H9 (cell line): ENCODE data around the gene MCCC1. TPM values are rescaled to one million over a fixed set of nuclear protein-coding genes. Genes with fewer than 3 reads are reported as not detected.

Experiments
- DNase-seq: peaks from one replicate; pipeline ENCODE4 v3.0.0-alpha.2; 2017
- H2AFZ ChIP-seq: one replicate; pipeline ENCODE4 v1.6.1; 2013; ENCODE audit warnings: mild to moderate bottlenecking, low read length, control low read depth, moderate library complexity
- H2AK5ac ChIP-seq: 2 replicates; pipeline ENCODE4 v1.6.1; 2013; ENCODE audit warnings: low read length, control low read depth, mixed read lengths; ENCODE audit not compliant: insufficient read length
- H2BK120ac ChIP-seq: one replicate; pipeline ENCODE4 v1.6.1; 2013; ENCODE audit warnings: low read depth, mild to moderate bottlenecking, low read length, control low read depth, inconsistent platforms; ENCODE audit not compliant: poor library complexity, severe bottlenecking
- H2BK12ac ChIP-seq: 2 replicates; pipeline ENCODE4 v1.6.1; 2013; ENCODE audit warnings: low read length, control low read depth, mixed read lengths, low read depth; ENCODE audit not compliant: insufficient read length
- H2BK15ac ChIP-seq: 2 replicates; pipeline ENCODE4 v1.6.1; 2013; ENCODE audit warnings: low read depth, low read length, control low read depth
- H2BK20ac ChIP-seq: one replicate; pipeline ENCODE4 v1.6.1; 2013; ENCODE audit warnings: low read depth, mild to moderate bottlenecking, low read length, control low read depth, inconsistent platforms; ENCODE audit not compliant: poor library complexity, severe bottlenecking
- H2BK5ac ChIP-seq: 2 replicates; pipeline ENCODE4 v1.6.1; 2013; ENCODE audit warnings: low read length, control low read depth, mixed read lengths; ENCODE audit not compliant: insufficient read length
- H3K14ac ChIP-seq: 2 replicates; pipeline ENCODE4 v1.6.1; 2013; ENCODE audit warnings: low read length, control low read depth; ENCODE audit not compliant: insufficient read depth
- H3K18ac ChIP-seq: 2 replicates; pipeline ENCODE4 v1.6.1; 2013; ENCODE audit warnings: low read depth, mild to moderate bottlenecking, mixed read lengths, low read length, control low read depth; ENCODE audit not compliant: insufficient read length
- H3K23ac ChIP-seq: 2 replicates; pipeline ENCODE4 v1.6.1; 2013; ENCODE audit warnings: low read length, control low read depth, mixed read lengths, low read depth; ENCODE audit not compliant: insufficient read length
- H3K23me2 ChIP-seq: 2 replicates; pipeline ENCODE4 v1.6.1; 2013; ENCODE audit warnings: low read depth, mild to moderate bottlenecking, mixed read lengths, low read length, control low read depth; ENCODE audit not compliant: insufficient read length, poor library complexity, severe bottlenecking
- H3K27ac ChIP-seq: 2 replicates; pipeline ENCODE4 v1.5.1; 2013; ENCODE audit warnings: low read length, control low read depth, mixed read lengths, low read depth; ENCODE audit not compliant: insufficient read length
- H3K27me3 ChIP-seq: 2 replicates; pipeline ENCODE4 v1.6.1; 2013; ENCODE audit warnings: low read length, control low read depth, inconsistent platforms; ENCODE audit not compliant: insufficient read depth
- H3K4ac ChIP-seq: 2 replicates; pipeline ENCODE4 v1.6.1; 2013; ENCODE audit warnings: low read depth, mild to moderate bottlenecking, control low read depth, inconsistent platforms, low read length, moderate library complexity
- H3K4me1 ChIP-seq: 2 replicates; pipeline ENCODE4 v1.6.1; 2013; ENCODE audit warnings: low read length, control low read depth, inconsistent platforms; ENCODE audit not compliant: insufficient read depth
- H3K4me2 ChIP-seq: 2 replicates; pipeline ENCODE4 v1.6.1; 2013; ENCODE audit warnings: low read length, control low read depth, mixed read lengths; ENCODE audit not compliant: insufficient read length, insufficient read depth
- H3K56ac ChIP-seq: 2 replicates; pipeline ENCODE4 v1.6.1; 2013; ENCODE audit warnings: low read depth, mild to moderate bottlenecking, mixed read lengths, low read length, control low read depth; ENCODE audit not compliant: insufficient read length
- H3K79me1 ChIP-seq: 2 replicates; pipeline ENCODE4 v1.6.1; 2013; ENCODE audit warnings: low read depth, mild to moderate bottlenecking, moderate library complexity, low read length, control low read depth, inconsistent platforms; ENCODE audit not compliant: insufficient read depth, poor library complexity, severe bottlenecking
- H3K79me2 ChIP-seq: 2 replicates; pipeline ENCODE4 v1.6.1; 2013; ENCODE audit warnings: low read length, control low read depth, inconsistent platforms; ENCODE audit not compliant: insufficient read depth
- H3K9ac ChIP-seq: 2 replicates; pipeline ENCODE4 v1.6.1; 2013; ENCODE audit warnings: low read length, control low read depth, mixed read lengths; ENCODE audit not compliant: insufficient read length; ENCODE audit errors: extremely low read depth
- H3K9me3 ChIP-seq: one replicate; pipeline ENCODE4 v1.6.1; 2013; ENCODE audit warnings: low read depth, low read length, inconsistent platforms; ENCODE audit not compliant: control insufficient read depth
- H3T11ph ChIP-seq: one replicate; pipeline ENCODE4 v1.6.1; 2013; ENCODE audit warnings: mild to moderate bottlenecking, low read length, control low read depth, inconsistent platforms
- H4K20me1 ChIP-seq: one replicate; pipeline ENCODE4 v1.6.1; 2013; ENCODE audit not compliant: control insufficient read depth, insufficient read length, insufficient read depth
- H4K5ac ChIP-seq: 2 replicates; pipeline ENCODE4 v1.6.1; 2013; ENCODE audit warnings: low read depth, mild to moderate bottlenecking, mixed read lengths, low read length, control low read depth; ENCODE audit not compliant: insufficient read length
- H4K8ac ChIP-seq: replicated peaks from 2 replicates; pipeline ENCODE4 v1.6.1; 2013; ENCODE audit warnings: low read length, control low read depth, mixed read lengths, low read depth; ENCODE audit not compliant: insufficient read length
- H4K91ac ChIP-seq: 2 replicates; pipeline ENCODE4 v1.6.1; 2013; ENCODE audit warnings: low read depth, mild to moderate bottlenecking, moderate library complexity, mixed read lengths, low read length, control low read depth; ENCODE audit not compliant: insufficient read length
- H3K27ac Mint-ChIP-seq, 3 experiments: 2 replicates in 2 of 3; 3 replicates in 1 of 3; pipeline ENCODE4 v1.8.0; 2020 to 2021; ENCODE audit warnings: mixed read lengths in 3 of 3, mild to moderate bottlenecking in 1 of 3, moderate library complexity in 1 of 3
- H3K27me3 Mint-ChIP-seq: 2 replicates; pipeline ENCODE4 v1.8.0; 2021; ENCODE audit warnings: low read depth, mild to moderate bottlenecking, moderate library complexity, mixed read lengths
- H3K36me3 Mint-ChIP-seq, 3 experiments: 2 replicates in 2 of 3; 3 replicates in 1 of 3; pipeline ENCODE4 v1.8.0; 2020 to 2021; ENCODE audit warnings: low read depth in 3 of 3, mixed read lengths in 3 of 3; ENCODE audit not compliant: insufficient read depth in 1 of 3
- H3K4me1 Mint-ChIP-seq, 2 experiments: 2 replicates each; pipeline ENCODE4 v1.8.0; 2020; ENCODE audit warnings: mixed read lengths in 2 of 2
- H3K4me3 Mint-ChIP-seq, 2 experiments: 2 replicates in 1 of 2; 3 replicates in 1 of 2; pipeline ENCODE4 v1.8.0; 2020 to 2021; ENCODE audit warnings: mild to moderate bottlenecking in 2 of 2, mixed read lengths in 2 of 2, moderate library complexity in 1 of 2
- H3K9me3 Mint-ChIP-seq, 2 experiments: 2 replicates in 1 of 2; 3 replicates in 1 of 2; pipeline ENCODE4 v1.8.0; 2020; ENCODE audit warnings: mild to moderate bottlenecking in 2 of 2, mixed read lengths in 2 of 2, moderate library complexity in 1 of 2
- CTCF ChIP-seq: fragments of 200-600 bp; sonication (generic); conservative IDR thresholded peaks from 3 replicates; pipeline ENCODE4 v1.8.0; 2021; ENCODE audit warnings: antibody characterized with exemption, mild to moderate bottlenecking
- WGBS: extraction: QIAGEN DNeasy Blood & Tissue Kit; methylation state at CpG from one replicate; pipeline ENCODE4 v1.1.7; 2013; ENCODE audit warnings: missing lambda C conversion rate, low lambda C conversion rate, mixed read lengths; ENCODE audit not compliant: insufficient read length; ENCODE audit errors: extremely low coverage; 5-methylcytosine and 5-hydroxymethylcytosine counted together
- total RNA-seq: library from RNA; stranded (reverse); gene quantifications from 2 replicates; pipeline ENCODE4 v1.2.1, GENCODE V29; 2021

Gene MCCC1
- total RNA-seq, 1 experiment from 2014 or later = 18.3 TPM

GRCh38 chr3:183132409-183132808, 33.1 kb upstream of the MCCC1 start:
- no peak overlapping the region for H4K5ac ChIP-seq
- H3K14ac ChIP-seq = no peak overlapping the region
- no peaks in the 10 kb centered on the region for H4K20me1 ChIP-seq
- H4K8ac ChIP-seq = no peak overlapping the region
- no peak overlapping the region for H2BK15ac ChIP-seq
- Mint-ChIP-seq H3K4me3 (no peak overlapping the region), H3K27ac (no peak overlapping the region), H3K27me3 (peaks cover 4% of the 10 kb centered on the region), H3K4me1 (peaks cover 8 to 13% of the 10 kb centered on the region in 2 experiments), H3K36me3 (peaks cover 4 to 22% (median 10%) of the 10 kb centered on the region in 3 experiments; a peak in 5 of 7 replicates), H3K9me3 (peaks cover 20 to 24% of the 10 kb centered on the region in 2 experiments)
- no peak overlapping the region for H2BK20ac ChIP-seq
- no peak overlapping the region for H2BK5ac ChIP-seq
- no peaks in the 10 kb centered on the region for H3K79me1 ChIP-seq
- H3K56ac ChIP-seq = no peak overlapping the region
- no peak overlapping the region for H2AFZ ChIP-seq
- H3K27ac ChIP-seq = no peak overlapping the region
- no peak overlapping the region for H2AK5ac ChIP-seq
- H4K91ac ChIP-seq = no peak overlapping the region
- no CpG with 5 or more reads among the region's 6 CpGs for WGBS
- H3K4me2 ChIP-seq = no peak overlapping the region
- H3K79me2 ChIP-seq = no peaks in the 10 kb centered on the region
- H3K23me2 ChIP-seq = no peaks in the 10 kb centered on the region
- no peak overlapping the region for H2BK12ac ChIP-seq
- no peaks in the 10 kb centered on the region for H3K27me3 ChIP-seq
- H3K18ac ChIP-seq = no peak overlapping the region
- no peak overlapping the region for H3T11ph ChIP-seq
- H2BK120ac ChIP-seq = no peak overlapping the region
- H3K9me3 ChIP-seq = no peaks in the 10 kb centered on the region
- no peak overlapping the region for H3K4ac ChIP-seq
- no peak for TF ChIP-seq CTCF
- H3K23ac ChIP-seq = no peak overlapping the region
- H3K4me1 ChIP-seq = no peaks in the 10 kb centered on the region
- DNase-seq = no peak
- H3K9ac ChIP-seq = no peak overlapping the region
